PC-3 (cell line): Measurements from ENCODE around the gene CMTM6. TPM values are rescaled to one million over a fixed set of nuclear protein-coding genes. Genes with fewer than 3 reads are reported as not detected.

Experiments
- ATAC-seq: fragments of 200-7000 bp; cut with Tn5 transposase; 2 replicates; pipeline ENCODE4 v1.9.1; 2020; ENCODE audit warnings: mild to moderate bottlenecking, moderate library complexity
- BruUV-seq: library from RNA; stranded (reverse); fragments of 400-500 nt; replicated peaks from 2 replicates; lab custom pipeline; 2021; lab: Mats Ljungman, UMichigan
- CTCF ChIA-PET: fragments of 300-600 bp; sonication (Branson Sonifier 250); formaldehyde crosslinking; loops from one replicate; lab custom pipeline; 2022; ENCODE audit warnings: antibody characterized with exemption; lab: Charles Lee
- POLR2A ChIA-PET: fragments of 300-600 bp; sonication (Branson Sonifier 250); formaldehyde crosslinking; loops from one replicate; lab custom pipeline; 2022; ENCODE audit warnings: antibody characterized with exemption; ENCODE audit not compliant: unreplicated experiment; lab: Charles Lee
- DNase-seq: peaks from one replicate; pipeline ENCODE4 v3.0.0-alpha.2; 2015
- H2AFZ ChIP-seq: fragments of 300-600 bp; sonication (generic); 2 replicates; pipeline ENCODE4 v1.6.0; 2016; ENCODE audit warnings: antibody characterized with exemption, low read length
- H3F3A ChIP-seq: fragments of 300-600 bp; sonication (generic); one replicate; pipeline ENCODE4 v1.6.0; 2017; ENCODE audit warnings: antibody characterized with exemption, low read length, control low read depth, mild to moderate bottlenecking; ENCODE audit not compliant: unreplicated experiment
- H3K27ac ChIP-seq: fragments of 300-600 bp; sonication (generic); 2 replicates; pipeline ENCODE4 v1.5.1; 2016; ENCODE audit warnings: mild to moderate bottlenecking, low read length
- H3K27me3 ChIP-seq: fragments of 300-600 bp; sonication (generic); 2 replicates; pipeline ENCODE4 v1.6.1; 2016; ENCODE audit warnings: low read length, mixed read lengths
- H3K36me3 ChIP-seq: fragments of 300-600 bp; sonication (generic); 2 replicates; pipeline ENCODE4 v1.6.1; 2016; ENCODE audit warnings: low read depth, mixed run types, low read length, mixed read lengths
- H3K4me1 ChIP-seq: fragments of 300-600 bp; sonication (generic); 2 replicates; pipeline ENCODE4 v1.5.1; 2016; ENCODE audit warnings: low read length; ENCODE audit not compliant: insufficient read depth
- H3K4me2 ChIP-seq: fragments of 300-600 bp; sonication (generic); 2 replicates; pipeline ENCODE4 v1.6.0; 2016; ENCODE audit warnings: low read length
- H3K4me3 ChIP-seq: fragments of 300-600 bp; sonication (generic); 2 replicates; pipeline ENCODE4 v1.5.1; 2016; ENCODE audit warnings: mild to moderate bottlenecking, low read length, mixed read lengths
- H3K79me2 ChIP-seq: fragments of 300-600 bp; sonication (generic); 2 replicates; pipeline ENCODE4 v1.6.1; 2017; ENCODE audit warnings: low read length, mixed read lengths
- H3K9ac ChIP-seq: fragments of 300-600 bp; sonication (generic); 2 replicates; pipeline ENCODE4 v1.6.0; 2016; ENCODE audit warnings: mild to moderate bottlenecking, low read length
- H3K9me2 ChIP-seq: fragments of 300-600 bp; sonication (generic); replicated peaks from 2 replicates; pipeline ENCODE4 v1.6.1; 2016; ENCODE audit warnings: mixed run types, low read length, mixed read lengths
- H3K9me3 ChIP-seq: fragments of 300-600 bp; sonication (generic); 2 replicates; pipeline ENCODE4 v1.6.1; 2016; ENCODE audit warnings: low read length, mixed read lengths
- H4K20me1 ChIP-seq: fragments of 300-600 bp; sonication (generic); 2 replicates; pipeline ENCODE4 v1.6.1; 2016; ENCODE audit warnings: low read length, mixed read lengths
- CTCF ChIP-seq: fragments of 300-600 bp; sonication (generic); conservative IDR thresholded peaks from 2 replicates; pipeline ENCODE4 v1.5.1; 2017; ENCODE audit warnings: antibody characterized with exemption, low read depth, mild to moderate bottlenecking, low read length
- EZH2 ChIP-seq: fragments of 300-600 bp; sonication (generic); IDR thresholded peaks from one replicate; pipeline ENCODE4 v1.6.1; 2017; ENCODE audit warnings: antibody characterized with exemption, mild to moderate bottlenecking, low read length; ENCODE audit not compliant: unreplicated experiment
- EZH2phosphoT487 ChIP-seq: fragments of 300-600 bp; sonication (generic); IDR thresholded peaks from 2 replicates; pipeline ENCODE4 v1.6.1; 2018; ENCODE audit warnings: mild to moderate bottlenecking, antibody characterized with exemption, low read length, borderline replicate concordance
- intact Hi-C: fragments of 100-400 bp; cut with micrococcal nuclease; formaldehyde crosslinking; loops from 2 replicates; pipeline ENCODE4 v1.9.0; 2023
- total RNA-seq: library from RNA; depleted of rRNA; stranded (reverse); fragments of >200 nt; gene quantifications from 2 replicates; pipeline ENCODE4 v1.2.3, GENCODE V29; 2014

Gene CMTM6
- total RNA-seq, 1 experiment from 2014 or later = 67.4 TPM

- H3K9ac ChIP-seq = no peak overlapping the region
- no peak overlapping the region for H3K4me2 ChIP-seq
- H2AFZ ChIP-seq = no peak overlapping the region
- no peak overlapping the region for H3K4me3 ChIP-seq
- DNase-seq (no peak), ATAC-seq (no peak)
- no peaks in the 10 kb centered on the region for H3K27me3 ChIP-seq
- no peaks in the 10 kb centered on the region for H3K79me2 ChIP-seq
- no peaks in the 10 kb centered on the region for H3K4me1 ChIP-seq
- TF ChIP-seq EZH2 (no peak), EZH2phosphoT487 (no peak), CTCF (no peak)
- ChIA-PET POLR2A (no interaction called here), CTCF (no interaction called here)
- BruUV-seq = no TSS peak
- intact Hi-C loops = no loop called here
- H3K27ac ChIP-seq = no peak overlapping the region
- peaks cover 9% of the 10 kb centered on the region for H3K36me3 ChIP-seq
- H3K9me2 ChIP-seq = no peaks in the 10 kb centered on the region
- H4K20me1 ChIP-seq = no peaks in the 10 kb centered on the region
- H3K9me3 ChIP-seq = no peaks in the 10 kb centered on the region
- no peaks in the 10 kb centered on the region for H3F3A ChIP-seq
These were observed 18.9 kb downstream of the CMTM6 start for GRCh38 chr3:32483772-32484171.

GRCh38 chr3:32482693-32483092, 20.0 kb downstream of the CMTM6 start:
- Histone ChIP-seq H3K9me3 (no peaks in the 10 kb centered on the region), H3K9me2 (no peaks in the 10 kb centered on the region), H3K4me3 (no peak overlapping the region), H3K4me2 (no peak overlapping the region), H4K20me1 (no peaks in the 10 kb centered on the region), H3K4me1 (no peaks in the 10 kb centered on the region), H2AFZ (no peak overlapping the region), H3F3A (no peaks in the 10 kb centered on the region), H3K36me3 (peaks cover 9% of the 10 kb centered on the region), H3K9ac (no peak overlapping the region), H3K27me3 (no peaks in the 10 kb centered on the region), H3K27ac (no peak overlapping the region), H3K79me2 (no peaks in the 10 kb centered on the region)
- ChIA-PET CTCF (no interaction called here), POLR2A (no interaction called here)
- intact Hi-C loops = no loop called here
- TF ChIP-seq CTCF = no peak
- TF ChIP-seq EZH2phosphoT487 = no peak
- no peak for TF ChIP-seq EZH2
- BruUV-seq = no TSS peak
- DNase-seq (no peak), ATAC-seq (no peak)

GRCh38 chr3:32481791-32482631, 20.6 kb downstream of the CMTM6 start:
- no peaks in the 10 kb centered on the region for H3K9me3 ChIP-seq
- ATAC-seq (no peak), DNase-seq (no peak)
- peaks cover 9% of the 10 kb centered on the region for H3K36me3 ChIP-seq
- H3K27ac ChIP-seq = no peak overlapping the region
- ChIA-PET CTCF (interaction anchor here (0.6 kb wide), 1 partner anchor 298 kb away, joined by 3 read pairs; no protein-coding TSS in a partner anchor), POLR2A (no interaction called here)
- no peaks in the 10 kb centered on the region for H3K4me1 ChIP-seq
- no peak overlapping the region for H2AFZ ChIP-seq
- no peak overlapping the region for H3K9ac ChIP-seq
- no peaks in the 10 kb centered on the region for H3F3A ChIP-seq
- H3K27me3 ChIP-seq = no peaks in the 10 kb centered on the region
- H3K79me2 ChIP-seq = no peaks in the 10 kb centered on the region
- H3K9me2 ChIP-seq = no peaks in the 10 kb centered on the region
- no peak overlapping the region for H3K4me3 ChIP-seq
- TF ChIP-seq EZH2 (no peak), EZH2phosphoT487 (no peak), CTCF (no peak)
- intact Hi-C loops = no loop called here
- no TSS peak for BruUV-seq
- H3K4me2 ChIP-seq = no peak overlapping the region
- no peaks in the 10 kb centered on the region for H4K20me1 ChIP-seq
